Progenitor cell of endocrine pancreas (in vitro differentiated cells): Measurements from ENCODE around the gene TBC1D1. TPM values are rescaled to one million over a fixed set of nuclear protein-coding genes. Genes with fewer than 3 reads are reported as not detected.
A peak's percentile ranks its signal among the peaks of the same experiment; 100 is the strongest.

Source experiments
- DNase-seq: peaks from one replicate; pipeline ENCODE4 v3.0.0; 2021; ENCODE audit warnings: low spot score; ENCODE audit not compliant: unreplicated experiment
- H3K27ac Mint-ChIP-seq: 2 replicates; pipeline ENCODE4 v1.8.0; 2021; ENCODE audit warnings: mild to moderate bottlenecking, moderate library complexity, mixed read lengths
- H3K27me3 Mint-ChIP-seq: 2 replicates; pipeline ENCODE4 v1.8.0; 2021; ENCODE audit warnings: mixed read lengths
- H3K36me3 Mint-ChIP-seq: 2 replicates; pipeline ENCODE4 v1.8.0; 2022; ENCODE audit warnings: mixed read lengths; ENCODE audit not compliant: insufficient read depth
- H3K4me1 Mint-ChIP-seq: 2 replicates; pipeline ENCODE4 v1.8.0; 2021; ENCODE audit warnings: low read depth, mixed read lengths
- H3K4me3 Mint-ChIP-seq: 2 replicates; pipeline ENCODE4 v1.8.0; 2021; ENCODE audit warnings: low read depth, mild to moderate bottlenecking, moderate library complexity, mixed read lengths
- H3K9me3 Mint-ChIP-seq: 2 replicates; pipeline ENCODE4 v1.8.0; 2021; ENCODE audit warnings: low read depth, mixed read lengths
- total RNA-seq: library from RNA; stranded (reverse); gene quantifications from 2 replicates; pipeline ENCODE4 v1.2.1, GENCODE V29; 2021
- TF ChIP-seq, protein P1 (sequence below): fragments of 200-600 bp; sonication (generic); IDR thresholded peaks from one replicate; pipeline ENCODE4 v1.5.0; 2021; ENCODE audit warnings: antibody characterized with exemption, mild to moderate bottlenecking; ENCODE audit not compliant: unreplicated experiment

The TBC1D1 gene
- total RNA-seq, 1 donor from 2014 or later: 138 TPM

DNA sequence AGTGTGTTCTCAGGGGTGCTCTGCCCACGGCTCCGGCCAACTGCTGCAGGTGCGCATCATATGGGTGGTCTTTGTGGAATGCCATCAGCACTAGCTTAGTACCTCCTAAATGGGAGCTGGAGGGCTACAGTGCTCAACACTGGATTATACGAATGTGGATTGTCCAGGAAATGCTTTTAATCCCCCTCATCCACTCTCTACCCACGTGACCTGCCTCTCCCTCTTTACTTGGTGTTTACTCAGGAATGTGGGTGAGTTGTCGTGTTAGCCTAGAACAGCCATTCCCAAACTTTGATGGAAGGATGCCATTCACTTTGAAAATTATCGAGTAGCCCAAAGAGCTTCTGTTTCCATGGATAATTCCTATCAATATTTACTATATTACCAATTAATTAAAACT is 220.1 kb downstream of the TBC1D1 start:
- no peak overlapping the region for H3K4me3 Mint-ChIP-seq
- no peaks in the 10 kb centered on the region for H3K9me3 Mint-ChIP-seq
- H3K27ac Mint-ChIP-seq: peak overlapping the region; percentile 84
- H3K4me1 Mint-ChIP-seq: peaks cover 65% of the 10 kb centered on the region
- peaks cover 14% of the 10 kb centered on the region for H3K36me3 Mint-ChIP-seq
- no peak for DNase-seq
- no peaks in the 10 kb centered on the region for H3K27me3 Mint-ChIP-seq
- TF ChIP-seq, protein P1, sequence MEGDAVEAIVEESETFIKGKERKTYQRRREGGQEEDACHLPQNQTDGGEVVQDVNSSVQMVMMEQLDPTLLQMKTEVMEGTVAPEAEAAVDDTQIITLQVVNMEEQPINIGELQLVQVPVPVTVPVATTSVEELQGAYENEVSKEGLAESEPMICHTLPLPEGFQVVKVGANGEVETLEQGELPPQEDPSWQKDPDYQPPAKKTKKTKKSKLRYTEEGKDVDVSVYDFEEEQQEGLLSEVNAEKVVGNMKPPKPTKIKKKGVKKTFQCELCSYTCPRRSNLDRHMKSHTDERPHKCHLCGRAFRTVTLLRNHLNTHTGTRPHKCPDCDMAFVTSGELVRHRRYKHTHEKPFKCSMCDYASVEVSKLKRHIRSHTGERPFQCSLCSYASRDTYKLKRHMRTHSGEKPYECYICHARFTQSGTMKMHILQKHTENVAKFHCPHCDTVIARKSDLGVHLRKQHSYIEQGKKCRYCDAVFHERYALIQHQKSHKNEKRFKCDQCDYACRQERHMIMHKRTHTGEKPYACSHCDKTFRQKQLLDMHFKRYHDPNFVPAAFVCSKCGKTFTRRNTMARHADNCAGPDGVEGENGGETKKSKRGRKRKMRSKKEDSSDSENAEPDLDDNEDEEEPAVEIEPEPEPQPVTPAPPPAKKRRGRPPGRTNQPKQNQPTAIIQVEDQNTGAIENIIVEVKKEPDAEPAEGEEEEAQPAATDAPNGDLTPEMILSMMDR: no peak

DNA sequence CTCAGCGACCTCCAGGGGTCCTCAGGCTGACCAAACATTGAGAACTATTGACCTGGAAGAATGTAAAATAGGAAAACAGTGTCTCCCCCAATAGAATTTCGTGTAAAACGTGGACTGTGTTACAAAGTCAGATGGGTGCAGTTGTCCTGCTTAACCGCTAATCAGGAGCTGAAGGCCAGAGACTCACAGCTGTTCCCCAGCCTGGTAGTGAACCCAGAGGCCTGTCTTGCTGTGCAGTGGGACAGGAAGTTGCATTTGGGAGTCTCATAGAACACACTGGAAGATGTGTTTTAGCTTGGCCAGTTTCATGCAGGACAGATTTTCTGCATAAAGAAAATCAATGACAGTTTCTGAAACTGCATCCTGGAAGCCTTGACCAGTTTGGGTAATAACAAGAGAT is 220.8 kb downstream of the TBC1D1 start:
- Mint-ChIP-seq H3K9me3 (no peaks in the 10 kb centered on the region), H3K27me3 (no peaks in the 10 kb centered on the region), H3K27ac (no peak overlapping the region), H3K36me3 (peaks cover 18% of the 10 kb centered on the region), H3K4me3 (no peak overlapping the region), H3K4me1 (peaks cover 69% of the 10 kb centered on the region)
- no peak for DNase-seq
- TF ChIP-seq, protein P1: no peak

DNA sequence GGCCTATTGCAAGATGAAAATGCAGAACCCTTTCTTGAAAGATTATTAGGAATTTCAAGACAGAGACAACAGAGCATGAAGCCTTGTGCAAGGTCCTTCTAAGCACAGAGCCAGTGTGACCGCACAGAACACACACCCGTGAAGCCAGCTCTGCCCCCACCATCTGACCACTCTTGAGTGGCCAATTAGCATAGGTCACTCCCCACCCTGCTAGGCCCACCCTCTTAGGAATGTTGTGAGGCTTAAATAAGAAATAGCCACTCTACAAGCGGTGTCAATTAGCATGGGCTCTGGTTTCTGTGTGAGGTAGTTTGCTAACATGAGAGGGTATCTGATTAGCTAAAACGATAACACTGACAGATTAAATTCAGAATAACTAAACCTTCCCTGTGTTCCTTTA is 222.2 kb downstream of the TBC1D1 start:
- peaks cover 67% of the 10 kb centered on the region for H3K4me1 Mint-ChIP-seq
- no peaks in the 10 kb centered on the region for H3K9me3 Mint-ChIP-seq
- no peak overlapping the region for H3K4me3 Mint-ChIP-seq
- H3K27me3 Mint-ChIP-seq: no peaks in the 10 kb centered on the region
- TF ChIP-seq, protein P1: no peak
- DNase-seq: no peak
- peaks cover 17% of the 10 kb centered on the region for H3K36me3 Mint-ChIP-seq
- H3K27ac Mint-ChIP-seq: no peak overlapping the region

DNA sequence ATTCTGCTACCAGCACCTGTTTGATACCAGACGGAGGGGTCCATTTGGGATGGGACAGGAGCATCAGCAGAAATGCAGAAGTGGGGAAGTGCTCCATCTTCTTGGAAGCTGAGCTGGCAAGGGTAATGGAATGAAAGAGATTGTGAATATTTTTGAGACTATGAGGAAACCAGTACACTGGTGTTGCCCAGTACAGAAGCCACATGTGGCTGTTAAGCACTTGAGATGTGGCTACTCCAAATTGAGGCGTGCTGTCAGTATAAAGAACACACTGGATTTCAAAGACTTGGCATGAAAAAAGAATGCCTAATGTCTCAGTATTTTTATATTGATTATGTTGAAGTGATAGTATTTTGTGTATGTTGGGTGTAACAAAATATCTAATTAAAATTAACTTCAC is 222.7 kb downstream of the TBC1D1 start:
- H3K36me3 Mint-ChIP-seq: peaks cover 19% of the 10 kb centered on the region
- no peaks in the 10 kb centered on the region for H3K27me3 Mint-ChIP-seq
- no peaks in the 10 kb centered on the region for H3K9me3 Mint-ChIP-seq
- DNase-seq: no peak
- TF ChIP-seq, protein P1: no peak
- H3K4me1 Mint-ChIP-seq: peaks cover 65% of the 10 kb centered on the region
- no peak overlapping the region for H3K4me3 Mint-ChIP-seq
- H3K27ac Mint-ChIP-seq: no peak overlapping the region

DNA sequence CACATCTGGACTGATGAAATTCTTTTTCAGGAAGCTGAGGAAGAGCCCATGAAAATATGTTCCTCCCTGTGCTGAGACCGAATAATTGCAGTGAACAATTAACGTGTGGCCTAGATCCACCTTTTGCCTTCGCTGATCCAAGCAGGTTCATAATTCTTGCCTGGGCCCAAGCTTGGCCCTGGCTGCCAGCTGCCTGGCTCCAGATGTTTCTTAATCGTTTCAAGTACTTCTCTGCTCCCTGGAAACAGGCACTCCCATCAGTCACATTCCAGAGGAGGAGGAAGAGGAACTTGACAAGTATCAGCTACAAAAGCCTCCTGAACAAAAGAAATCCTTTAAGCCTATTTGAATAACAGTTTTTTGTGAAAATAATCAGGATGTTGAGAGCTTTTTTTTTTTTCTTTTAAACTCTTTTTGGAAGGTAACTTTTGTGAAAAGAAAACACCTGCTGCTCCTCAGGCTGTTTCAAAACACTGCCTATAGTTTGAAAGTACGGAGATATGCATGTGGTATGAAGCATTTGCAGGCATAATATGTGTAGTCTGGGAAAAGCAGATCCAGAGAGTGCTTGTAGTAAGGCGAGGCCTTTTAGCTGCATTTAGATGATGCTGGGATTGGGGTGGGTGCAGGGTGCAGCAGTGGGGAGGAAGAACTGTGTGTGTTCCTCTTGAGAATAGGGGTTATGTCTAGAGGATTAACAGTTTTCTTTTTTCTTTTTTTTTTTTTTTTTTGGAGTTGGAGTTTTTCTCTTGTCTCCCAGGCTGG is 223.7 kb downstream of the TBC1D1 start:
- Mint-ChIP-seq H3K27ac (peak overlapping the region; percentile 78), H3K9me3 (no peaks in the 10 kb centered on the region), H3K36me3 (peaks cover 23% of the 10 kb centered on the region), H3K4me3 (no peak overlapping the region), H3K27me3 (no peaks in the 10 kb centered on the region), H3K4me1 (peaks cover 62% of the 10 kb centered on the region)
- no peak for DNase-seq
- TF ChIP-seq, protein P1: no peak
